Heart right ventricle (tissue), 16 donors: ENCODE data around the gene TCP11. TPM values are rescaled to one million over a fixed set of nuclear protein-coding genes. Genes with fewer than 3 reads are reported as not detected.
A peak's percentile ranks its signal among the peaks of the same experiment; 100 is the strongest.

Experiments used
- ATAC-seq, 8 donors: fragments of 200-7000 bp; cut with Tn5 transposase; one replicate each; pipeline ENCODE4 v1.9.1; 2020; ENCODE audit warnings: mild to moderate bottlenecking in 8 of 8, moderate library complexity in 8 of 8, moderate number of reproducible peaks in 1 of 8
- DNase-seq, 2 donors: peaks; one replicate each; pipeline ENCODE4 v3.0.0-alpha.2; 2020
- H3K27ac ChIP-seq, 10 donors: fragments of 200-600 bp; sonication (generic) in 2 of 10; one replicate each; pipeline versions ENCODE4 v1.5.0 to v1.8.0; 2020 to 2022; ENCODE audit warnings: mild to moderate bottlenecking in 3 of 10
- H3K27me3 ChIP-seq, 7 donors: fragments of 200-600 bp; one replicate each; pipeline ENCODE4 v1.8.0; 2021 to 2022; ENCODE audit warnings: mild to moderate bottlenecking in 2 of 7
- H3K36me3 ChIP-seq, 9 donors: fragments of 200-600 bp; sonication (generic) in 1 of 9; one replicate each; pipeline versions ENCODE4 v1.5.0 to v1.8.0; 2020 to 2022; ENCODE audit warnings: mild to moderate bottlenecking in 2 of 9
- H3K4me1 ChIP-seq, 9 donors: fragments of 200-600 bp; sonication (generic) in 1 of 9; one replicate each; pipeline versions ENCODE4 v1.5.0 to v1.8.0; 2020 to 2022; ENCODE audit warnings: mild to moderate bottlenecking in 4 of 9
- H3K4me3 ChIP-seq, 10 donors: fragments of 200-600 bp; sonication (generic) in 2 of 10; one replicate each; pipeline versions ENCODE4 v1.5.0 to v1.8.0; 2020 to 2022; ENCODE audit warnings: mild to moderate bottlenecking in 7 of 10, moderate library complexity in 2 of 10
- H3K9me3 ChIP-seq, 11 donors: fragments of 200-600 bp in 10 of 11; sonication (generic) in 2 of 11; one replicate each; pipeline versions ENCODE4 v1.5.0 to v1.8.0; 2013 to 2022; ENCODE audit warnings: mild to moderate bottlenecking in 2 of 11, control low read depth in 1 of 11, moderate library complexity in 1 of 11
- CTCF ChIP-seq, 9 donors: fragments of 200-600 bp; sonication (generic) in 2 of 9; IDR thresholded peaks; one replicate each; pipeline versions ENCODE4 v1.5.0 to v1.8.0; 2021 to 2022; ENCODE audit warnings: antibody characterized with exemption in 9 of 9, mild to moderate bottlenecking in 5 of 9, moderate library complexity in 1 of 9
- WGBS, 2 donors: extraction: QIAGEN DNeasy Blood & Tissue Kit; methylation state at CpG; one replicate each; pipeline ENCODE4 v1.1.7; 2013; ENCODE audit warnings: inconsistent platforms in 1 of 2; 5-methylcytosine and 5-hydroxymethylcytosine counted together
- intact Hi-C, 10 donors: fragments of 100-400 bp; cut with DNase I; formaldehyde crosslinking; loops; one replicate each; pipeline versions ENCODE4 v1.11.1 to v1.14.2; 2022
- polyA plus RNA-seq, 2 donors: library from polyadenylated mRNA; stranded (reverse); fragments of 200-250 nt; gene quantifications; one replicate each; pipeline ENCODE4 v1.2.3, GENCODE V29; 2013
- total RNA-seq, 10 donors: library from RNA; stranded (reverse); fragmentation: NEBNext Ultra II Directional in 3 of 10; extraction: Animal tissue kit (Norgen Biotek cat#: 25700) in 3 of 10; gene quantifications; one replicate each; pipeline versions ENCODE4 v1.2.1 to v1.2.4, GENCODE V29; 2021 to 2023
- donor health status: Arrhythmogenic right ventricular cardiomyopathy.
- donor health status: ischemic (EF 13 %, LVEDD 7.1; RV severe dilation, severe dysfunction).
- donor health status: healthy with polysubstance abuse.
- donor health status: DM: no; HTN: yes; CAD: no.
- donor health status: DM: no; HTN: no; CAD: no.
- donor health status: ischemic (EF 25% LVEDD 6.9; RV normal size, moderate dysfunction).
- donor health status: ischemic (EF 25% LVEDD 5.7; RV mildly dilated, moderate dysfunction).
- donor health status: healthy.
- donor health status: DM: yes; HTN: yes; CAD: no.
- donor health status: Ischemic cardiomyopathy.
- donor health status: ischemic (EF 35%, LVEDD 5.7; RV mildly dilated, moderate dysfunction).
- donor health status: nonischemic (EF 11% LVEDD 7.7; RV severe dilation, severe dysfunction).
- donor health status: DM: yes; HTN: yes; CAD: no.
- donor health status: PGD.
- donor health status: ischemic (EF 29% LVEDD 5.4; RV normal size, mild dysfunction).
- donor health status: nonischemic (EF 23%, LVEDD 6.1; RV moderate dilation, normal function).

TCP11 gene
- total and polyA plus RNA-seq, 12 donors: 0.03 TPM; not detected in 11

GRCh38 chr6:35080016-35080680, 61.0 kb downstream of the TCP11 start:
- H3K9me3 ChIP-seq: no peaks in the 10 kb centered on the region
- H3K4me3 ChIP-seq: no peak overlapping the region
- DNase-seq (no peak), ATAC-seq (no peak)
- no peak for TF ChIP-seq CTCF (IDR thresholded peaks at IDR 0.05)
- WGBS, 2 donors: 92% methylated on average over 13 of the region's 13 CpGs
- H3K27me3 ChIP-seq: no peaks in the 10 kb centered on the region
- peaks cover 6 to 100% (median 71%) of the 10 kb centered on the region in 9 donors for H3K36me3 ChIP-seq
- H3K4me1 ChIP-seq: peaks cover 0 to 32% (median 17%) of the 10 kb centered on the region in 9 donors
- intact Hi-C loops: no loop called here
- peak overlapping the region in 1 of 10 donors; percentile 62 for H3K27ac ChIP-seq

- DNase-seq: no peak
- Histone ChIP-seq H3K27ac (no peak overlapping the region), H3K27me3 (no peaks in the 10 kb centered on the region), H3K4me1 (peaks cover 0 to 32% (median 17%) of the 10 kb centered on the region in 9 donors), H3K9me3 (no peaks in the 10 kb centered on the region), H3K36me3 (peaks cover 4 to 100% (median 64%) of the 10 kb centered on the region in 9 donors), H3K4me3 (no peak overlapping the region)
- ATAC-seq: no peak
- no peak for TF ChIP-seq CTCF (IDR thresholded peaks at IDR 0.05)
- intact Hi-C loops: loop anchor here in 1 of 10 donors (10.0 kb wide), 1 partner anchor 95 kb away; no protein-coding TSS in a partner anchor
- WGBS, 2 donors: 89 to 92% methylated on average over 23 of the region's 23 CpGs
These were observed 61.7 kb downstream of the TCP11 start for GRCh38 chr6:35079311-35080000.

- intact Hi-C loops: loop anchor here in 1 of 10 donors (10.0 kb wide), 1 partner anchor 94 kb away; no protein-coding TSS in a partner anchor
- H3K9me3 ChIP-seq: no peaks in the 10 kb centered on the region
- no peak for DNase-seq
These were observed 62.2 kb downstream of the TCP11 start for GRCh38 chr6:35078896-35079295.

More at GRCh38 chr6:35078896-35079295, 62.2 kb downstream of the TCP11 start:
- Histone ChIP-seq H3K27ac (no peak overlapping the region), H3K36me3 (peaks cover 4 to 100% (median 61%) of the 10 kb centered on the region in 9 donors), H3K4me3 (no peak overlapping the region), H3K4me1 (peaks cover 0 to 32% (median 17%) of the 10 kb centered on the region in 9 donors), H3K27me3 (no peaks in the 10 kb centered on the region)
- 94 to 97% methylated on average over 11 of the region's 11 CpGs for WGBS, 2 donors
- no peak for ATAC-seq
- TF ChIP-seq CTCF (IDR thresholded peaks at IDR 0.05): no peak
